GM13976 (cell line): ENCODE measurements around the gene FAM151A.

Experiments used
- DNase-seq: peaks from one replicate; pipeline ENCODE4 v3.0.0; 2012; ENCODE audit warnings: low spot score
- in situ Hi-C: fragments of 300-500 bp; cut with MboI; formaldehyde crosslinking; loops from one replicate; pipeline ENCODE4 v1.12.0; 2022; ENCODE audit warnings: low sequenced_read_pairs, mixed read lengths, inconsistent platforms; ENCODE audit not compliant: unreplicated experiment
- TF ChIP-seq, protein P1 (sequence below): IDR thresholded peaks from 2 replicates; pipeline ENCODE4 v1.5.1; 2012; ENCODE audit warnings: borderline replicate concordance, mild to moderate bottlenecking; ENCODE audit not compliant: insufficient read depth; ENCODE audit errors: extremely low read depth, missing control alignments, control extremely low read depth

The FAM151A gene

GRCh38 chr1:54650417-54650816, 27.1 kb upstream of the FAM151A start:
- TF ChIP-seq, protein P1, sequence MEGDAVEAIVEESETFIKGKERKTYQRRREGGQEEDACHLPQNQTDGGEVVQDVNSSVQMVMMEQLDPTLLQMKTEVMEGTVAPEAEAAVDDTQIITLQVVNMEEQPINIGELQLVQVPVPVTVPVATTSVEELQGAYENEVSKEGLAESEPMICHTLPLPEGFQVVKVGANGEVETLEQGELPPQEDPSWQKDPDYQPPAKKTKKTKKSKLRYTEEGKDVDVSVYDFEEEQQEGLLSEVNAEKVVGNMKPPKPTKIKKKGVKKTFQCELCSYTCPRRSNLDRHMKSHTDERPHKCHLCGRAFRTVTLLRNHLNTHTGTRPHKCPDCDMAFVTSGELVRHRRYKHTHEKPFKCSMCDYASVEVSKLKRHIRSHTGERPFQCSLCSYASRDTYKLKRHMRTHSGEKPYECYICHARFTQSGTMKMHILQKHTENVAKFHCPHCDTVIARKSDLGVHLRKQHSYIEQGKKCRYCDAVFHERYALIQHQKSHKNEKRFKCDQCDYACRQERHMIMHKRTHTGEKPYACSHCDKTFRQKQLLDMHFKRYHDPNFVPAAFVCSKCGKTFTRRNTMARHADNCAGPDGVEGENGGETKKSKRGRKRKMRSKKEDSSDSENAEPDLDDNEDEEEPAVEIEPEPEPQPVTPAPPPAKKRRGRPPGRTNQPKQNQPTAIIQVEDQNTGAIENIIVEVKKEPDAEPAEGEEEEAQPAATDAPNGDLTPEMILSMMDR, result no peak
- in situ Hi-C loops, result no loop called here
- DNase-seq, result no peak

GRCh38 chr1:54649921-54650320, 26.6 kb upstream of the FAM151A start:
- in situ Hi-C loops, result no loop called here
- TF ChIP-seq, protein P1, result no peak
- no peak for DNase-seq

DNA sequence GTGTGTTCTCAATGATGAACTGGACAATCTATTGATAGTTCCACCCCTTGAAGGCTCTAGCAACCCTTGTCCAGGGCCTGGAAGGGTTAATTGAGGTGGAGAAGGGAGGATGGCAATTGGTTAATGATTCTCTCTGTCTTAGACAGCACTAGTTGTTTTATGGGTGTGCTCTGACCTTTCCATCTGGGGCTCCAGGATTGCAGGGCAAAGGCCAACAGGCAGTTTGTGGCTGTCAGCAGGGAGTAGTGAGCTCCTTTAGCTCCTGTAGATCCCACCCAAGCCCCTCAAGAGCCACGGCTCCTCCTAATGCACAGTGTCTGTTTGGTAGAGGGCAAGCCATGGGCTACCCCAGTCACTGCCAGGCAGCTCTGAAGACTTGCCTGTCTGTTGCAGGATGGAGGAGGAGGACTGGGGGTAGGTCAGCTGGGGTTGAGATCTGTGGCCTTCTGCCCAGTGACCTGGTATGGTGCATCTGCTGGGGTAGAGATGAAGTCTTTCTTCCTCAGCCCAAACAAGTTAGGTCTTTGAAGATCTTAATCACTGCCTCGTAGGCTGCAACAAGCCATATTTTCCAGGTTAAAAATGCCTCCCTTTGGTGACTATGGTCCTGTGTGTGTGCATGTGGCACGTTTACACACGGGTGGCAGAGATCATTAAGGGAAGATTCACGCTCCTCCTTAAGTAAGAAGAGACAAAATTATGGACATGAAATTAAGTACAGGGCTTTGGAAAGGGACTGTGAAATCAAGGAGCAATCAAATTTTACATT, 26.0 kb upstream of the FAM151A start:
- TF ChIP-seq, protein P1, result no peak
- DNase-seq, result no peak
- in situ Hi-C loops, result no loop called here

DNA sequence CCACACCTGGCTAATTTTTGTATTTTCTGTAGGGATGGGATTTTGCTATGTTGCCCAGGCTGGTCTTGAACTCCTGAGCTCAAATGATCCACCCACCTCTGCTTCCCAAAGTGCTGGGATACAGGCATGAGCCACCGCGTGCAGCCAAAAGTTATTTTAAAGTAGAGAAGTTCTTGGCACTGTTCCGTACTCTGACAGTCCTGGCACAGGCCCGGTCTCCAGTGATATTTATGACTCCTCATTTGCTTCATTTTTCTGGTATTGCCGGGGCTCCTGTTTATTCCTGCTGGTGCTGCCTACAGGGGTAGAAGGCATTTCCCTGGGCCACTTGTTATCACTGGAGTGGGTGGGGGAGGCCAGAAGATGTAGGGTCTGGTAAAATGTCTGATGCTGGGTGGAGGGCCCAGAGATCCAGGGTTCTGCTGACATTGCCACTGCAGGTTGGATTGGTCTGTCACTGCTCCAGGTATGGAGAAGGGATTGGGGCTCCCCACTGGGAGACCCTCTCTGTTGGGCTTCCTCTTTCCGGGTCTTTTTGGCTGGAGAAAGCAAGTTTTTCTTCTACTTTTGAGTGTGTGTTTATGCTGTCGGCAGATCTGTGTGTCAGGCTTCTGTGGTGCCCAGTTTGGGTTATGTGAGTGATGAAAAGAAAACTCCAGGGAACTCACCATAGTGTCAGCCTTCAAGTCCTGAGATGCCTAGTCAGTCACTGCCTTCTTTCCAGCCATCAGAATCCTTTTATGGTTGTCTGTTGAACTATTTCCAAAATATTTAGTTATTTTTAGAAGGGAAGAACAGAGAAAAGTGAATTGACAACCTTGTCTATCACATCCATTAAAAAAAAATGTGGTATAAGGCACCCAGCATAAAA, 22.7 kb upstream of the FAM151A start:
- in situ Hi-C loops, result no loop called here
- DNase-seq, result no peak
- TF ChIP-seq, protein P1, result no peak

DNA sequence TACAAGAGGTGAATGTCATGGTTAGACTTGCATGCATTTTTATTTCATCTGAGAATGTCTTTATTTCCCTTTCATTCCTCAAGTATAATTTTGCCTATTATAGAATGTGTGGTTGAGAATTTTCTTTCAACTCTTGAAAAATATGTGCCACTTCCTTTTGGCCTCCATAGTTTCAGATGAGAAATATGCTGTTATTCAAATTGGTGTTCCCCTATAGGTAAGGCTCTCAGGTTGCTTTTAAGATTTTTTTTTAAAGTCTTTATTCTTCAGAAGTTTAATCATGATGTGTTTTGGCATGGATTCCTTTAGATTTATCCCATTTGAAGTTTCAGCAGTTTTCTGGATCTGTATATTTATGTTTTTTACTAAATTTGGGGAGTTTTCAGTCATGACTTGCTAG, 20.4 kb upstream of the FAM151A start:
- TF ChIP-seq, protein P1, result no peak
- in situ Hi-C loops, result no loop called here
- DNase-seq, result no peak

DNA sequence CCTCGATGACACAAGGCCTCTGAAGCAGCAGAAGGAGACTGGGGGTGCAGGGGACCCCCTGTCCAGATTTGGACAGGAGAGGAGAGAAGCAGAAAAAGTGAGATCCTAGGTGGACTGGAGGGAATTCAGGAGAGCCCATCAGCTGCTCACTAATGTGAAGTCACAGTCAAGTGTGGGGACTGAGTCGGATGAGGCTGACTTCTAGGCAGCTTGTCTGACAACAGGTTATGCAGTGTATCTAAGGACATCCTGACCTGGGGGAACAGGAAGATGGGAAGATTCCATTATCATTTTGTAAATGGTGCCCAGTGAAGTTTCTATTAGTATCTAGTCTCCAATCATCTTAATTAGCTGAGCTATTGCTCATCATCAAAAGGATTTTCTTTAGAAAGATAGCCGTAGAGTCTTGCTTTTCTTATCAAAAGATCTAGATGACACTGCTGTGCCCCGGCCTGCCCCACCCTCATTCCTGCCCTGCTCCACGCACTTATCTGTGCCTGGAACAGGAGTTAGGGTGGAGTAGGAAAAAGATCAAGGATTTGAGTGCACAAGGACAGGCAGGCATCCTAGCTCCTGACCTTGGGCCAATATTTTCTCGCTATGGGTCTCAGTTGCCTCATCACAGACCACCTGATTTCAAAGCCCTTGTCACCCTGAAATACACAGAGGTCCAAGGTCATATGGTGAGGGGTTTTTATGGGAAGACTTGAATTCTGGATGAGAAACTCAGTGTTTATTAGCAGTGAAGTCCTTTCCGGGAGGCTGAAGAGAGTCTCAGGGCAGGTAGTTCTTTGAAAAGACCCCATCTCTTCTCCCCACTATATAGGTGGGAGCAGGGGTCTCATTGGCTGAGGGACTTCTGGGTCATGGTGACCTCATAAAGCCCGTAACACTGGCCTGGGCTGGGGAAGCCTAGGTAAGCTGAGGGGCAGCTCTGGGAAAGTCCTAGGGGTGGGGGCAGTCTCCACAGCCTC, 17.8 kb upstream of the FAM151A start, which contains the start of gene MROH7:
TSS of gene MROH7 (plus strand) at position 924 of the 974 bp plus-strand sequence. CDS start 11,141 bp downstream, outside the sequence.
- TF ChIP-seq, protein P1, result no peak
- no peak for DNase-seq
- in situ Hi-C loops, result no loop called here
